ENCODE data around the gene PRR30. TPM values are rescaled to one million over a fixed set of nuclear protein-coding genes. Genes with fewer than 3 reads are reported as not detected.

Gene PRR30
- total RNA-seq, 1 donor from 2014 or later, result not detected

DNA sequence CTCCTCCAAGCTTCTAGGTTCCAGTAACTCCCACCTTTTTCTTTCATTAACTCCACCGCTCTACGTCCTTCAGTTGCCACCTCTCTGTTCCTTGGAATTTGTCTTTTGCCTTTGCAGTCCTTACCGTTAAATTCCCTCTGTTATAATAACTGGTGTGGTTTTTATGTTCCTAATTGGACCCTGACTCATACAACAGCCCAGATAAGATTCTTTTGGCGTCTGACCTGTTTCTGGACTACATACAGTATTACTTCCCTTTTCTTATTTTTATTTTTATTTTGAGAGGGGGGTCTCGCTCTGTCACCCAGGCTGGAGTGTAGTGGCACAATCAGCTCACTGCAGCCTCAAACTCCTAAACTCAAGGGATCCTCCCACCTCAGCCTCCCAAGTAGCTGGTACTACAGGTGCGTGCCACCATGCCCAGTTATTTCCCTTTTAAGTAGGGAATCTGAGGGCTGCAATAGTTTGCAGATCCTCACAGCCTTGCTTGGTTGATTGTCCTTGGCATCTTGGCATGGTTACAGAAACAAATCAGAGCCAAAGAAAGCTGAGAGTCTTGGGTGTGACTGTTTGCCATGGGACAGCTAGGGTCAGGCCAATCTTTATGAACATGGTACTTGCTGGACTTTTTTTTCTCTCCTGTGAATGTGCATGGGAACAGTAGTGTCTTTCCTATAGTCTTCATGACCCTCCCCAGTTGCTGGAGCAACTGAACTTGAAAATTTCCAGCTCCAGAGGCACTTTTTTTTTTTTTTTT lies 31.5 kb upstream of the PRR30 start:
- Mint-ChIP-seq H3K4me3 (no peak overlapping the region), H3K9me3 (no peaks in the 10 kb centered on the region), H3K4me1 (ENCODE audit: low read depth) (no peaks in the 10 kb centered on the region), H3K27me3 (ENCODE audit: insufficient read depth) (peaks cover 28% of the 10 kb centered on the region), H3K36me3 (ENCODE audit: low read depth) (no peaks in the 10 kb centered on the region), H3K27ac (no peak overlapping the region)
- DNase-seq (ENCODE audit: low spot score), result no peak
- intact Hi-C loops (cut with micrococcal nuclease), result loop anchor here (2.0 kb wide), 1 partner anchor 46 kb away; the partner anchor contains the start of gene CAD

DNA sequence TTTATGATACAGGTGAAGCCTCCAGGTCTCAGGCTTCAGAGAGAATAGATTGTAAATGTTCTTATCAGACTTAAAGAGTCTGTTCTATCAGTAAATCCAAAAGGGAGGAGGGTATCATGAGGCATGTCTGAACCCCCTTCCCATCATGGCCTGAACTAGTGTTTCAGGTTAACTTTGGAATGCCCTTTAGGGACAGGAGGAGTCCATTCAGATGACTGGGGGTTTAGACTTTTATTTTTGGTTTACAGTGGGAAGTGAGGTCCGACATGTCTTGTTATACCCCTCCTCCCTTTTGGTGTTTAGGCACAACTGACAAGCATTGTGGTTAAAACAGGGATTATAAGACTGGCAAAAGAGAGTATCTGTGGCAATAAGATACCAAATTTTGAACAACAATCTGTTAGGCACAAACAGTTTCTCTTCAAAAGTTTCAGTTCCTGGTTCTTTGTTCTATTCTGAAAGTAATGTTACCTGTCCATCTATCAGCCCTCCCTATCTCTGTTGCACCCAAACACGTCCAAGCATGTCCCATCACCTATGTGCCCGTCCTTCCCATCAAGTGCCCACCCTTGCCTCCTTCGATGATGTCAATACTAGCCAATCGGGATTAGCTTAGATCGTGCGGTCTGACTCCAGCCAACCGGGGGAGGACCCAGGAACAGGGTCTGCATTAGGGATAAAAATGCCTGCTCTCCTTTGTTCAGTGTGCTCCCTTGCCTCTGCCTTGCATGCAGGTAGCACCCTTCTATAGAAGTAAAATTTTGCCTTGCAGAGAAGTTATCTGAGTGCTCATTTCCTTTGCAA lies 26.0 kb upstream of the PRR30 start:
- intact Hi-C loops (cut with micrococcal nuclease), result loop anchor here (5.0 kb wide), 2 partner anchors 117 to 137 kb away; partner anchors contain the start of gene TRIM54
- no peak overlapping the region for H3K27ac Mint-ChIP-seq
- H3K4me1 Mint-ChIP-seq (ENCODE audit: low read depth), result no peaks in the 10 kb centered on the region
- H3K36me3 Mint-ChIP-seq (ENCODE audit: low read depth), result no peaks in the 10 kb centered on the region
- no peak for DNase-seq (ENCODE audit: low spot score)
- peaks cover 17% of the 10 kb centered on the region for H3K27me3 Mint-ChIP-seq (ENCODE audit: insufficient read depth)
- H3K4me3 Mint-ChIP-seq, result no peak overlapping the region
- no peaks in the 10 kb centered on the region for H3K9me3 Mint-ChIP-seq

DNA sequence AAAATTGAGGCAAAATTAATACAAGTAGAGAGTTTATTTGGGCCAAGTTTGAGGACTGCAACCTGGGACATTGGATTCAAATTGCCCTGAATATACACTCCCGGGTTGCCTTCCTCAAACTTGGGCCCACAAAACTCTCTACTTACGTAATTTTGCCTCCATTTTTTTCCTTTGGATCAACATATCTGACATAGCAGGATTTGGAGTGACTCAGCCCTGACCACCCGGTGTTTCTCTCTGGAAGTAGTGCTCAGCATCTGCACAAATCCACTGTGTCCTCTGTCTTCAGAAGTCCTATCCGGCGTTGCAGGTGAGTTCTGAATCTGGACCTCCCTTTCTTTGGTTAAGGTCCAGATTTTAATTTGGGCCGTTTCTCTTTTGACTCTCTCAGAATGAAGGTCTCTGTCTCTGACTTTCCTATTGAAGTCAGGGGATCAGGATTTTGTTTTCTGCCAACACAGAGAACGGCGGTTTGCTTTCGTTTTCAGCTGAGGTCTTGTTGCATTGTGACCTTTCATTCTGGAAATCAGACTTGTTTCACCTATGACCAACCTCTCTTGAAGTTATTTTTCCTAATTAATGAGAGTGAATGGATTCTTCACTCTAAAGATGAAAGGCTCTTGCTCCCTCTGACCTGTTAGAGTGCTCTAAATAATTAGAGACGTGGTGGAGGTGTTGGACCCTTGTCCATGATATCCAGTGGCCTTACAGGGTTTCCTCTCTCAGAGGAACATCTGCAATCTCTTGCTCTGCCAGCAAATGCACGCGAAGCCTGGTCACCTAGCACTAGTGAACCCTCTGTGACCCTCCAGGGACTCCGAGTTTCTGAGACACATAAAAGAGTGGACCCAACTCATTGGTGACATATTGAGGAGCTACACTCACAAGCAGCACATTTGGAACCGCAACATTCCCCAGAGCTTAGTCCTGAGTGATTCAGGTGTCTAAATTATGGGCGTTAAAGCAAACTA lies 23.2 kb upstream of the PRR30 start:
- Mint-ChIP-seq H3K27me3 (ENCODE audit: insufficient read depth) (peaks cover 9% of the 10 kb centered on the region), H3K36me3 (ENCODE audit: low read depth) (no peaks in the 10 kb centered on the region), H3K27ac (no peak overlapping the region), H3K4me1 (ENCODE audit: low read depth) (no peaks in the 10 kb centered on the region), H3K9me3 (no peaks in the 10 kb centered on the region), H3K4me3 (no peak overlapping the region)
- no peak for DNase-seq (ENCODE audit: low spot score)
- intact Hi-C loops (cut with micrococcal nuclease), result no loop called here

DNA sequence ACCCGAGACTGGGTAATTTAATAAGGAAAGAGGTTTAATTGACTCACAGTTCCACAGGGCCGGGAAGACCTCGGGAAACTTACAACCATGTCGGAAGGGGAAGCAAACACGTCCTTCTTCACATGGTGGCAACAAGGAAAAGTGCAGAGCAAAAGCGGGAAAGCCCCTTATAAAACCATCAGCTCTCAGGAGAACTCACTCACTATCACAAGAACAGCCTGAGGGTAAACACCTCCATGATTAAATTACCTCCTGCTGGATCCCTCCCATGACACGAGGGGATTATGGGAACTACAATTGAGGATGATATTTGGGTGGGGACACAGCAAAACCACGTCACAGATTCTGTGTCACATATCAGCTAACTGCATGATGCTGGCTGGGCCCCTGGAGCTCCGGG lies 21.0 kb upstream of the PRR30 start:
- no peak for DNase-seq (ENCODE audit: low spot score)
- intact Hi-C loops (cut with micrococcal nuclease), result no loop called here
- H3K9me3 Mint-ChIP-seq, result no peaks in the 10 kb centered on the region
- H3K36me3 Mint-ChIP-seq (ENCODE audit: low read depth), result no peaks in the 10 kb centered on the region
- no peak overlapping the region for H3K27ac Mint-ChIP-seq
- H3K4me3 Mint-ChIP-seq, result no peak overlapping the region
- H3K27me3 Mint-ChIP-seq (ENCODE audit: insufficient read depth), result peaks cover 4% of the 10 kb centered on the region
- H3K4me1 Mint-ChIP-seq (ENCODE audit: low read depth), result no peaks in the 10 kb centered on the region

DNA sequence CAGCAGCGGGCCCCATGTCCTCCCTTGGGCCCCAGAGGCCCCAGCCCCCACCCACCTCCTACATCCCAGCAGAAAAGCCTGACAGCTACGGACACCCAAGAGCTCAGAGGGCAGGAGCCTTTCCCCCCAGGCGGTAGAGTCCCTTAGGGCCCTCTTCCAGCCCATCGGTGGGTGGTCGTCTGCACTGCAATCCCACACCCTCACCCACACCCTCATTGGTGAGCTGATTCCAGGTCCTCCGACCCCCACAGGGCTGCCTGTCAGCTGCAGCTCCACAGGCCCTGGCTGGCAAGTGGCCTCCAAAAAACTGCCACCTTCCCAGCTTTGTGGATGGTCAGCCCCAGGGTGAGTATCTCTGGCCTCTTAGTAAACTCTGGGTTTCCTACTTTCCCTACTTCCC lies 20.1 kb upstream of the PRR30 start:
- intact Hi-C loops (cut with micrococcal nuclease), result no loop called here
- peaks cover 4% of the 10 kb centered on the region for H3K27me3 Mint-ChIP-seq (ENCODE audit: insufficient read depth)
- H3K9me3 Mint-ChIP-seq, result no peaks in the 10 kb centered on the region
- no peaks in the 10 kb centered on the region for H3K36me3 Mint-ChIP-seq (ENCODE audit: low read depth)
- H3K4me1 Mint-ChIP-seq (ENCODE audit: low read depth), result no peaks in the 10 kb centered on the region
- no peak overlapping the region for H3K27ac Mint-ChIP-seq
- H3K4me3 Mint-ChIP-seq, result no peak overlapping the region
- no peak for DNase-seq (ENCODE audit: low spot score)

DNA sequence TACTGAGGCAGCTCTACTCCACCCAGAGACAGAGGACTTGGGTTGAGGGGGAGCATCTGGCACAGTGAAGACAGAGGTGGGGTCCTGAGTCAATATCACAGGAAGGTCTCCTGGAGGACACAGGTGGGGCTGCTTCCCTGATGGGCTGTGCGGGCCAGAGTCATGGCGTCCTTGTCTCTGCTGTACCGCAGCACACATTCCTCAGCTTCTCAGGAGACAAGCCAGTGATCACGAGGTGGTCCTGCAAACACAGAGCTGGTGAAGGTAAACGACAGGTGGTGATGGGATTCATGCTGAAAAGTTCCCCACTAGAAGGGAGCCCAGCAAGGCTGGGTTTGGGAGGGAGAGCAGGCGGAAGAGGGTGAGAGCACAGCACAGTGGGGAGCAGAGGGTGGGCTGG lies 19.3 kb upstream of the PRR30 start:
- Mint-ChIP-seq H3K9me3 (no peaks in the 10 kb centered on the region), H3K27me3 (ENCODE audit: insufficient read depth) (peaks cover 4% of the 10 kb centered on the region), H3K27ac (no peak overlapping the region), H3K4me3 (no peak overlapping the region), H3K36me3 (ENCODE audit: low read depth) (no peaks in the 10 kb centered on the region), H3K4me1 (ENCODE audit: low read depth) (no peaks in the 10 kb centered on the region)
- intact Hi-C loops (cut with micrococcal nuclease), result no loop called here
- DNase-seq (ENCODE audit: low spot score), result no peak

DNA sequence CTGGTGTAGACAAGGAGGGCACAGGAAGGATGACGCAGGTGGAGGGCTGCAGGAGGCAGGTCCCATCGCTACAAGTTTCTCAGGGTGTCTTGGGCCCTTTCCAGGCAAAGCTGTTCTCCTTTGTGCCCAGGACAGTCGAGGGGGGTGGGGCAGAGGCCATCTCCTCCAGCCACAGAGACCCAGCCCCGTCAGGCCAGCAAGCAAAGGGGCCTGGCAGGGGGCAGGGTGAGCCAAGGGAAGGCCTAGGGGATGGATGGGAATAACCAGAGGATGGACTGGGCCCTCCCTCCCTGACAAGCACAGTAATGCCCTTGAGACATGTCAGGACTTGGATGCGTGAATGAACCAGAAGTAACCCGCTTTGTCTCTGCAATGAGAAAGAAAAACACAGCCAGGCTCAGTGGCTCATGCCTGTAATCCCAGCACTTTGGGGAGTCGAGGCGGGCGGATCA lies 15.9 kb upstream of the PRR30 start:
- no peaks in the 10 kb centered on the region for H3K9me3 Mint-ChIP-seq
- no peak overlapping the region for H3K4me3 Mint-ChIP-seq
- no peak overlapping the region for H3K27ac Mint-ChIP-seq
- DNase-seq (ENCODE audit: low spot score), result no peak
- H3K36me3 Mint-ChIP-seq (ENCODE audit: low read depth), result no peaks in the 10 kb centered on the region
- H3K27me3 Mint-ChIP-seq (ENCODE audit: insufficient read depth), result peaks cover 9% of the 10 kb centered on the region
- intact Hi-C loops (cut with micrococcal nuclease), result no loop called here
- no peaks in the 10 kb centered on the region for H3K4me1 Mint-ChIP-seq (ENCODE audit: low read depth)

DNA sequence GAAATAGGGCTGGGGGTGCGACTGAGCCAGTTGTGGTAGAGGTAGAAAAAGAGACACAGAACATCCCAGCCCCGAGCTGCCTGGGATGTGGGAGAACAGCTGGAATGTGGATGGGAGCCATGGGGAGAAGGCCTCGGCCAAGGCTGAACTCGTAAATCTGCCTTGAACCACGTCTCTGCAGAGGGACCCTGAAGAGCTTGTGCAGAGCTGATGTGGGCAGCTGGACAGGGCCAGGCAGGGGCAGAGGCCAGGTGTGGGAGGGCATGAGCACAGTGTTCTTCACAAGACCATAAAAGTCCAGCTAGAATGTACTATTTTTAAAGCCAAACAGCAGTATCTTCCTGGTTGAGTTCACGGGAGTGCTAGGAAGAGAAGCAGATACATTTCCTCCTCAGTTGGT lies 15.3 kb upstream of the PRR30 start:
- intact Hi-C loops (cut with micrococcal nuclease), result no loop called here
- H3K27me3 Mint-ChIP-seq (ENCODE audit: insufficient read depth), result peaks cover 9% of the 10 kb centered on the region
- no peaks in the 10 kb centered on the region for H3K4me1 Mint-ChIP-seq (ENCODE audit: low read depth)
- H3K36me3 Mint-ChIP-seq (ENCODE audit: low read depth), result no peaks in the 10 kb centered on the region
- no peak overlapping the region for H3K4me3 Mint-ChIP-seq
- H3K27ac Mint-ChIP-seq, result no peak overlapping the region
- no peaks in the 10 kb centered on the region for H3K9me3 Mint-ChIP-seq
- DNase-seq (ENCODE audit: low spot score), result no peak

DNA sequence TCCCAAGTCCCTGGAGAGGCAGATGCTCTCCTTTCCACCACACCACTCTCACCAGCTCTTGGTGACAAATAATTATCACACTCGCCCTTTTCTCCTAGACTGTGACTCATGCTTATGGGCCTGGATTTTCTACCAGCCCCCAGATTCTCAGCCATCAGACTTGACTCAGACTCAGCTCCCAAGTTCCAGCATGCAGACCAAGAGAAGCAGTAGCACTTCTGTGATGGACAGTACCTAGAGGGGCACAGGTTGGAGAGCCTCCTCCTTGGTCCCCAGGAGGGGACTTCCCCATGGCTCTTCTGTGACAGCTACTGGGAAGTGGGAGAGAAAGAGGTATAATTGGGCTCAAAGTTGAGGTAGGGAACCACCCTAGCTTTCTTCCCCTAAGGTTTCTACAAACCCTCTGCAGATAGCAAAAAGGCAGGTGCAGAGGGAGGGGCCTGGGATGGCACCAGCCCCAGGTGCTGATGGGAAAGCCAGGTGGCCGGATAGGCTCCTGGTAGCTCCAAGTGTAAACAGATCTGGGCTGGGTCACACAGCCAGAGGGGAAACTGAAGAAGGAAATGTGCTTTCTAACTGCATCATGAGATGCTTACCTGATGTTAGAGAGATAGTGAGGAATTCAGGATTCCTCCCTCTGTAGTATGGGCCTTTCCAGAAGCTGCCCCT lies 13.7 kb upstream of the PRR30 start:
- Mint-ChIP-seq H3K27ac (no peak overlapping the region), H3K4me3 (no peak overlapping the region), H3K36me3 (ENCODE audit: low read depth) (no peaks in the 10 kb centered on the region), H3K27me3 (ENCODE audit: insufficient read depth) (peaks cover 7% of the 10 kb centered on the region), H3K4me1 (ENCODE audit: low read depth) (no peaks in the 10 kb centered on the region), H3K9me3 (no peaks in the 10 kb centered on the region)
- intact Hi-C loops (cut with micrococcal nuclease), result no loop called here
- no peak for DNase-seq (ENCODE audit: low spot score)

DNA sequence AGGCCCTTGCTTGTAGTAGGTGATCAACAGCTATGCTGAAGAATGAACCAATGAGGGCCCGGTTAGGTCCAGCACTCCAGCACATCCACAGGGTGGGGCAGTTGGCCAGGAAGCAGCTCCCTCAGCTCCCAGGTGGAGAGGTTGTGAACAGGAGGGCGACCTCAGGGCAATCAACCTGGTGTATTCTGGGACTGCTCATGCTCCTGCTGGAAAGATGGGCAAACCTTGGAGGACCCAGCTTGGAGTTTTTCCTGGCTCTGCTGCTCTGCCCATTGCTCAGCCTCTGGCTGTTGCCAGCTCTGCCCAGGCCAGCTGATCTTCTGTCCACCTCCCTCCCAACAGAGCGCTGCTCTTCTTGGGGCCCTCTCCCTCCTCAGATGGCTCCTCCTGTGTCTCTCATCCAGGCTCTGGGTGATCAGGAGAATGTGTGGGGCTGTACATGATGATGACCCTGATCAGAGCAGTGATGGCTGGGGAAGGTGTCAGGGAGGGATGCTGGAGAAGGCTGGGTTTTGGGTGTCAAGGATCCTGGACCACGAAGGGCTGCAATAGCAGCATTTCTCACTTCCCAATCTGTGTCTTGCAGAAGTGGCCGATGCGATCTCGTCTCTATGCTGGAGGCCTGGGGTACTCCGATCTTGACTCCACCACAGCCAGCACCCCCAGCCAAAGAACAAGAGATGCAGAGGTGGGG lies 13.0 kb upstream of the PRR30 start:
- Mint-ChIP-seq H3K27ac (no peak overlapping the region), H3K9me3 (no peaks in the 10 kb centered on the region), H3K27me3 (ENCODE audit: insufficient read depth) (peaks cover 5% of the 10 kb centered on the region), H3K4me3 (no peak overlapping the region), H3K36me3 (ENCODE audit: low read depth) (no peaks in the 10 kb centered on the region), H3K4me1 (ENCODE audit: low read depth) (no peaks in the 10 kb centered on the region)
- DNase-seq (ENCODE audit: low spot score), result no peak
- intact Hi-C loops (cut with micrococcal nuclease), result no loop called here

DNA sequence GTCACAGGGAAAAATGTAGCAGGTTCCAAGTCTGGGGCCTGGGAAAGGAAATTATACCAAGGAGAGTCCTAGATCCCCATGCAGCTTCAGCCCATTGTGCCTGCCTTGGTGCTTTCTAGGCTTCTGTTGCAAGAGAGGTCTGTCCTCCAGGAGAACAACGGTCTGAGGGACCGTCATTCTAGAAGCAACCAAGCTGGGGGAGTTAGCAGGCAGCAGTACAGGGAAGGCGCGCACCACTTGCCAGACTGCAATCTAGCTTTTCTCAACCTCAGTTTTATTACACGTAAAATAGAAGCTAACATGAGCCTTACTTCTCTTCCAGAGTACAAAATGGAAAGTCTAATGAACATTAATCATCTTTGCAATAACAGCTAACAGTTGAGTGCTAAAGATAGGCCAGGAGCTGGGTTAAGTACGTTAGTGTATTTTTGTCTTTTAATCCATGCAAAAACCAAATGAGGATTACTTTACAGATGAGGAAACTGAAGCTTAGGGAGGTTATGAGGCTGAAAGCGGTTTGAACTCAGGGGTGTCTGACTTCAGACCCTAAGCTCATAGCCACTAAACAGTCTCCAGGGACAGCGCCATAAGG lies 11.5 kb upstream of the PRR30 start:
- Mint-ChIP-seq H3K4me1 (ENCODE audit: low read depth) (no peaks in the 10 kb centered on the region), H3K36me3 (ENCODE audit: low read depth) (no peaks in the 10 kb centered on the region), H3K4me3 (no peak overlapping the region), H3K27ac (no peak overlapping the region), H3K27me3 (ENCODE audit: insufficient read depth) (peaks cover 5% of the 10 kb centered on the region), H3K9me3 (no peaks in the 10 kb centered on the region)
- DNase-seq (ENCODE audit: low spot score), result no peak
- intact Hi-C loops (cut with micrococcal nuclease), result no loop called here

Measured in activated T-helper 1 cell treated with anti-CD3 and anti-CD28 coated beads, Interleukin-12 subunit alpha, Interleukin-12 subunit beta, Interleukin-2, Interleukin-4 antibody, amounts not matched to agents 30 ng/mL and 10 ng/mL and 1 ng/mL, durations not matched to agents 14 hours and 24 hours and 36 hours (primary cell).